Endodermal cell (in vitro differentiated cells): ENCODE measurements around the gene PRG2. TPM values are rescaled to one million over a fixed set of nuclear protein-coding genes. Genes with fewer than 3 reads are reported as not detected.

Experiments
- DNase-seq: peaks from one replicate; pipeline ENCODE4 v3.0.0-alpha.2; 2017
- H3K27ac ChIP-seq: 2 replicates; pipeline ENCODE4 v1.5.1; 2013; ENCODE audit warnings: mild to moderate bottlenecking, low read depth, low read length, moderate library complexity
- H3K27me3 ChIP-seq: 2 replicates; pipeline ENCODE4 v1.6.1; 2013; ENCODE audit warnings: mild to moderate bottlenecking, low read length, moderate library complexity; ENCODE audit not compliant: insufficient read depth, control insufficient read depth, poor library complexity, severe bottlenecking
- H3K36me3 ChIP-seq: 2 replicates; pipeline ENCODE4 v1.7.0; 2013; ENCODE audit warnings: mild to moderate bottlenecking, low read length, moderate library complexity; ENCODE audit not compliant: control insufficient read depth, insufficient read depth
- H3K4me1 ChIP-seq: one replicate; pipeline ENCODE4 v1.7.0; 2013; ENCODE audit warnings: low read length; ENCODE audit not compliant: control insufficient read depth, insufficient read depth
- H3K4me3 ChIP-seq: 2 replicates; pipeline ENCODE4 v1.5.1; 2013; ENCODE audit warnings: mild to moderate bottlenecking, low read length, moderate library complexity
- H3K9ac ChIP-seq: 2 replicates; pipeline ENCODE4 v1.6.1; 2013; ENCODE audit warnings: mild to moderate bottlenecking, low read length, moderate library complexity; ENCODE audit not compliant: poor library complexity, severe bottlenecking; ENCODE audit errors: extremely low read depth
- H3K9me3 ChIP-seq: 2 replicates; pipeline ENCODE4 v1.6.1; 2013; ENCODE audit warnings: mild to moderate bottlenecking, low read length, moderate library complexity; ENCODE audit not compliant: control insufficient read depth
- H3K27ac Mint-ChIP-seq: 2 replicates; pipeline ENCODE4 v1.8.0; 2020; ENCODE audit warnings: mixed read lengths
- H3K27me3 Mint-ChIP-seq: 2 replicates; pipeline ENCODE4 v1.8.0; 2021; ENCODE audit warnings: mild to moderate bottlenecking, mixed read lengths; ENCODE audit not compliant: insufficient read depth
- H3K36me3 Mint-ChIP-seq: 2 replicates; pipeline ENCODE4 v1.8.0; 2020; ENCODE audit warnings: low read depth, mixed read lengths
- H3K4me1 Mint-ChIP-seq: 2 replicates; pipeline ENCODE4 v1.8.0; 2020; ENCODE audit warnings: mixed read lengths
- H3K4me3 Mint-ChIP-seq: 2 replicates; pipeline ENCODE4 v1.8.0; 2020; ENCODE audit warnings: mild to moderate bottlenecking, moderate library complexity, mixed read lengths
- H3K9me3 Mint-ChIP-seq: 2 replicates; pipeline ENCODE4 v1.8.0; 2020; ENCODE audit warnings: mild to moderate bottlenecking, mixed read lengths
- WGBS, 2 experiments: methylation state at CpG; one replicate each; pipeline versions ENCODE4 v1.1.5 to v1.1.7; 2013; ENCODE audit warnings: missing lambda C conversion rate in 2 of 2, mixed read lengths in 1 of 2; ENCODE audit not compliant: insufficient coverage in 1 of 2, insufficient read length in 1 of 2; 5-methylcytosine and 5-hydroxymethylcytosine counted together
- total RNA-seq, 2 donors: library from RNA; stranded (reverse); fragmentation: NEBNext Ultra II Directional in 1 of 2; extraction: Animal tissue kit (Norgen Biotek cat#: 25700) in 1 of 2; gene quantifications; 2 replicates in 1 of 2; 3 replicates in 1 of 2; pipeline ENCODE4 v1.2.1, GENCODE V29; 2021
- TF ChIP-seq, protein P1 (sequence below): fragments of 200-600 bp; sonication (generic); conservative IDR thresholded peaks from 2 replicates; pipeline ENCODE4 v1.5.0; 2021; ENCODE audit warnings: antibody characterized with exemption, mild to moderate bottlenecking

The PRG2 gene
- total RNA-seq, 2 donors from 2014 or later: 0.42 TPM; not detected in 1

DNA sequence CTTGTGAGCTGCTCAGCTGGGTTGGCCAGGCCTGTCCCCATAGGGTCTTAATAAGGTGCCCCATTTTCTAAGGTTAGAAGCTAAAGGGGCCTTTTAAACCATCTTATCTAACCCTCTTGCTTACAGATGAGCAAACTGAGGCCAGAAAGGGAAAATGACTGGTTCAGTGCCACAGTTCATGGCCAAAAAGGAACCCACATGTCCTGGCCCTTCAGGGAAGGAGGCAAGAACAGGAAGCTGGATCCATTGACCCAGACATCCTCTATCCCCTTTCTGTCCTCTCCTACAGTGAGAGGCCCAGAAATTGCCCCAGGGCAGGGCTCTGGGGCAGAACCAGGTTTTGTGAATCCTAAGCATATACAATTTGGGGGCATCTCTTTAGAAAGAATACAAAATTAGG is 19.5 kb downstream of the PRG2 start:
- Mint-ChIP-seq H3K9me3 (no peaks in the 10 kb centered on the region), H3K4me3 (no peak overlapping the region), H3K27me3 (peaks cover 61% of the 10 kb centered on the region), H3K4me1 (peaks cover 4% of the 10 kb centered on the region), H3K27ac (no peak overlapping the region), H3K36me3 (no peaks in the 10 kb centered on the region)
- Histone ChIP-seq H3K4me3 (no peak overlapping the region), H3K4me1 (peaks cover 10% of the 10 kb centered on the region), H3K27ac (no peak overlapping the region), H3K36me3 (no peaks in the 10 kb centered on the region), H3K9me3 (no peaks in the 10 kb centered on the region), H3K27me3 (peaks cover 65% of the 10 kb centered on the region), H3K9ac (no peak overlapping the region)
- DNase-seq: no peak
- TF ChIP-seq, protein P1, sequence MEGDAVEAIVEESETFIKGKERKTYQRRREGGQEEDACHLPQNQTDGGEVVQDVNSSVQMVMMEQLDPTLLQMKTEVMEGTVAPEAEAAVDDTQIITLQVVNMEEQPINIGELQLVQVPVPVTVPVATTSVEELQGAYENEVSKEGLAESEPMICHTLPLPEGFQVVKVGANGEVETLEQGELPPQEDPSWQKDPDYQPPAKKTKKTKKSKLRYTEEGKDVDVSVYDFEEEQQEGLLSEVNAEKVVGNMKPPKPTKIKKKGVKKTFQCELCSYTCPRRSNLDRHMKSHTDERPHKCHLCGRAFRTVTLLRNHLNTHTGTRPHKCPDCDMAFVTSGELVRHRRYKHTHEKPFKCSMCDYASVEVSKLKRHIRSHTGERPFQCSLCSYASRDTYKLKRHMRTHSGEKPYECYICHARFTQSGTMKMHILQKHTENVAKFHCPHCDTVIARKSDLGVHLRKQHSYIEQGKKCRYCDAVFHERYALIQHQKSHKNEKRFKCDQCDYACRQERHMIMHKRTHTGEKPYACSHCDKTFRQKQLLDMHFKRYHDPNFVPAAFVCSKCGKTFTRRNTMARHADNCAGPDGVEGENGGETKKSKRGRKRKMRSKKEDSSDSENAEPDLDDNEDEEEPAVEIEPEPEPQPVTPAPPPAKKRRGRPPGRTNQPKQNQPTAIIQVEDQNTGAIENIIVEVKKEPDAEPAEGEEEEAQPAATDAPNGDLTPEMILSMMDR: no peak

DNA sequence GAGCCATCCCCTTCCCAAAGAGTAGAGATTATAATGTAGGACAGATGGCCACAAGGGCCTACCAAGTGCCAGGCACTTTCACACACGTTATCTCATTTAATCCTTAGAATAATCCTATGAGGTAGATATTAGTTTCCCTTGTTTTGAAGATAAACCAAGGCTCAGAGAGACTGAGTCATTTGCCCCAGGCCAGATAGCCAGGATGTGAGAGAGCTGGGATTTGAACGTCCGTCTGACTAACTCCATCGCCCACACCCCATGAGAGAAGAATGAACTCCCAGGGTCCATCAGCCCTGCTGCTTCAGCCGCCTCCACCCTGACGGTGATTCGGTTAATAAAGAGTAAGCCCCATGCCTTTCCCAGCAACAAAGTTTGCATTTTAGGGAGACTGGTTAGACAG is 20.2 kb downstream of the PRG2 start:
- no peak overlapping the region for H3K9ac ChIP-seq
- H3K27ac ChIP-seq: no peak overlapping the region
- H3K27me3 Mint-ChIP-seq: peaks cover 58% of the 10 kb centered on the region
- H3K4me3 Mint-ChIP-seq: no peak overlapping the region
- peaks cover 61% of the 10 kb centered on the region for H3K27me3 ChIP-seq
- DNase-seq: no peak
- peaks cover 12% of the 10 kb centered on the region for H3K4me1 ChIP-seq
- H3K9me3 Mint-ChIP-seq: no peaks in the 10 kb centered on the region
- no peak overlapping the region for H3K27ac Mint-ChIP-seq
- peaks cover 10% of the 10 kb centered on the region for H3K4me1 Mint-ChIP-seq
- TF ChIP-seq, protein P1: no peak
- H3K4me3 ChIP-seq: no peak overlapping the region
- H3K36me3 Mint-ChIP-seq: no peaks in the 10 kb centered on the region
- WGBS, 2 experiments: 87 to 91% methylated on average over 6 to 7 of the region's 7 CpGs
- H3K9me3 ChIP-seq: no peaks in the 10 kb centered on the region
- H3K36me3 ChIP-seq: no peaks in the 10 kb centered on the region

DNA sequence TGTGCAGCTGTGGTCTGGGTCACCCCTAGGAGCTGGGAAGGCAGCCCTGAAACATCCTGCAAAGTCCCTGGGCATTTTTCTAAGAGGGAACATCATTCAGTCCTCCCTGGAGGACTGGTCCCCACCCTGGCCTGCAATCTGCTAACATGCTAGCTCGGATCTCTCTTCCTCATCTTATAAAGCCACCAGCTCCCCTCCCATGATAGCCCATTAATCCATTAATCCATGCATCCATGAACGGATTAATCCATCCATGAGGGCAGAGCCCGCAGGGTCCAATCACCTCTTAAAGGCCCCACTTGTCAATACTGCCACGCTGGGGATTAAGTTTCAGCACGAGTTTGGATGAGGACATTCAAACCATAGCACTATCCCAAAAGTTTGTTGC is 21.6 kb downstream of the PRG2 start:
- DNase-seq: no peak
- Histone ChIP-seq H3K27me3 (peaks cover 65% of the 10 kb centered on the region), H3K9me3 (no peaks in the 10 kb centered on the region), H3K27ac (no peak overlapping the region), H3K9ac (no peak overlapping the region), H3K4me3 (no peak overlapping the region), H3K36me3 (no peaks in the 10 kb centered on the region), H3K4me1 (peaks cover 13% of the 10 kb centered on the region)
- Mint-ChIP-seq H3K36me3 (no peaks in the 10 kb centered on the region), H3K27ac (no peak overlapping the region), H3K4me3 (no peak overlapping the region), H3K9me3 (no peaks in the 10 kb centered on the region), H3K4me1 (peaks cover 16% of the 10 kb centered on the region), H3K27me3 (peaks cover 59% of the 10 kb centered on the region)
- 83 to 93% methylated on average over 4 to 5 of the region's 5 CpGs for WGBS, 2 experiments
- TF ChIP-seq, protein P1: no peak
